Loucy (cell line): ENCODE results near the gene LSP1.

Experiments
- H2AFZ ChIP-seq: fragments of 200-600 bp; sonication (generic); 2 replicates; pipeline ENCODE4 v1.6.0; 2016; ENCODE audit warnings: antibody characterized with exemption, mild to moderate bottlenecking, low read length, moderate library complexity
- H3F3A ChIP-seq: fragments of 200-600 bp; 2 replicates; pipeline ENCODE4 v1.6.0; 2016; ENCODE audit warnings: antibody characterized with exemption, low read depth, mild to moderate bottlenecking
- H3K27me3 ChIP-seq: fragments of 200-600 bp; sonication (generic); 2 replicates; pipeline ENCODE4 v1.6.1; 2014; ENCODE audit warnings: low read length, mild to moderate bottlenecking; ENCODE audit not compliant: insufficient read depth, poor library complexity, severe bottlenecking
- H3K36me3 ChIP-seq: fragments of 200-600 bp; sonication (generic); 2 replicates; pipeline ENCODE4 v1.6.1; 2016; ENCODE audit warnings: low read length; ENCODE audit not compliant: insufficient read depth
- H3K4me1 ChIP-seq: fragments of 200-600 bp; sonication (generic); 2 replicates; pipeline ENCODE4 v1.5.1; 2014; ENCODE audit warnings: low read length, mild to moderate bottlenecking; ENCODE audit not compliant: insufficient read depth, poor library complexity, severe bottlenecking
- H3K4me2 ChIP-seq: fragments of 200-600 bp; sonication (generic); 2 replicates; pipeline ENCODE4 v1.6.0; 2014; ENCODE audit warnings: antibody characterized with exemption, low read length, low read depth, mild to moderate bottlenecking; ENCODE audit not compliant: poor library complexity, severe bottlenecking
- H3K4me3 ChIP-seq: fragments of 200-600 bp; sonication (generic); 2 replicates; pipeline ENCODE4 v1.5.1; 2014; ENCODE audit warnings: low read length, mild to moderate bottlenecking, mixed read lengths; ENCODE audit not compliant: poor library complexity, severe bottlenecking
- H3K79me2 ChIP-seq: fragments of 200-600 bp; sonication (generic); 2 replicates; pipeline ENCODE4 v1.6.1; 2014; ENCODE audit warnings: low read length; ENCODE audit not compliant: insufficient read depth
- H3K9ac ChIP-seq: fragments of 200-600 bp; sonication (generic); 2 replicates; pipeline ENCODE4 v1.6.0; 2014; ENCODE audit warnings: mild to moderate bottlenecking, low read depth, low read length, moderate library complexity; ENCODE audit not compliant: poor library complexity, severe bottlenecking
- H3K9me2 ChIP-seq: fragments of 200-600 bp; sonication (generic); replicated peaks from 2 replicates; pipeline ENCODE4 v1.6.1; 2016; ENCODE audit warnings: low read depth, low read length, mixed read lengths
- H3K9me3 ChIP-seq: fragments of 200-600 bp; sonication (generic); 2 replicates; pipeline ENCODE4 v1.6.1; 2014; ENCODE audit warnings: mild to moderate bottlenecking, antibody characterized with exemption, low read length, low read depth; ENCODE audit not compliant: insufficient read depth
- H4K20me1 ChIP-seq: fragments of 200-600 bp; sonication (generic); 2 replicates; pipeline ENCODE4 v1.6.0; 2014; ENCODE audit warnings: antibody characterized with exemption, low read length, mild to moderate bottlenecking; ENCODE audit not compliant: insufficient read depth, poor library complexity, severe bottlenecking
- CTCF ChIP-seq: fragments of 200-600 bp; sonication (generic); conservative IDR thresholded peaks from 2 replicates; pipeline ENCODE4 v1.5.1; 2014; ENCODE audit warnings: mild to moderate bottlenecking, antibody characterized with exemption, low read length
- EZH2phosphoT487 ChIP-seq: fragments of 200-600 bp; IDR thresholded peaks from 2 replicates; pipeline ENCODE4 v1.6.1; 2018; ENCODE audit warnings: antibody characterized with exemption, mild to moderate bottlenecking, moderate library complexity, borderline replicate concordance

LSP1 gene

GRCh38 chr11:1851468-1852180 lies 1.3 kb upstream of the LSP1 start:
- Histone ChIP-seq H2AFZ (no peak overlapping the region), H3F3A (no peaks in the 10 kb centered on the region), H3K4me2 (peak overlapping the region; percentile 72), H3K36me3 (no peaks in the 10 kb centered on the region), H3K79me2 (peaks cover 38% of the 10 kb centered on the region; the same call in 1 of the 2 replicates), H3K9me2 (no peaks in the 10 kb centered on the region), H3K27me3 (no peaks in the 10 kb centered on the region), H3K9ac (peak overlapping the region; percentile 91), H3K4me1 (peaks cover 10% of the 10 kb centered on the region), H3K4me3 (no peak overlapping the region), H3K9me3 (no peaks in the 10 kb centered on the region), H4K20me1 (no peaks in the 10 kb centered on the region)
- no peak for TF ChIP-seq CTCF
- TF ChIP-seq EZH2phosphoT487, result no peak

- Histone ChIP-seq H2AFZ (peak overlapping the region; percentile 60; the same call in 1 of the 2 replicates), H3K9me3 (no peaks in the 10 kb centered on the region), H3K36me3 (no peaks in the 10 kb centered on the region), H3K79me2 (peaks cover 45% of the 10 kb centered on the region; the same call in 1 of the 2 replicates), H3K4me1 (peaks cover 10% of the 10 kb centered on the region), H3K4me2 (peak overlapping the region; percentile 72), H4K20me1 (peaks cover 6% of the 10 kb centered on the region), H3K4me3 (peak overlapping the region; percentile 78), H3F3A (no peaks in the 10 kb centered on the region), H3K9ac (peak overlapping the region; percentile 91), H3K9me2 (no peaks in the 10 kb centered on the region), H3K27me3 (no peaks in the 10 kb centered on the region)
- no peak for TF ChIP-seq EZH2phosphoT487
- TF ChIP-seq CTCF, result no peak
Observed at GRCh38 chr11:1852271-1852876, 510 bp upstream of the LSP1 start.

- peak overlapping the region; percentile 72 for H3K4me2 ChIP-seq
- H3K4me1 ChIP-seq, result peaks cover 10% of the 10 kb centered on the region
- peak overlapping the region; percentile 91 for H3K9ac ChIP-seq
Observed at GRCh38 chr11:1853376-1854131, 670 bp downstream of the LSP1 start.

More at GRCh38 chr11:1853376-1854131, 670 bp downstream of the LSP1 start:
- peak overlapping the region; percentile 78 for H3K4me3 ChIP-seq
- no peaks in the 10 kb centered on the region for H3K9me2 ChIP-seq
- no peak for TF ChIP-seq EZH2phosphoT487
- TF ChIP-seq CTCF, result no peak
- H3K27me3 ChIP-seq, result no peaks in the 10 kb centered on the region
- peaks cover 7% of the 10 kb centered on the region for H4K20me1 ChIP-seq
- no peaks in the 10 kb centered on the region for H3F3A ChIP-seq
- peak overlapping the region; percentile 60; the same call in 1 of the 2 replicates for H2AFZ ChIP-seq
- H3K9me3 ChIP-seq, result no peaks in the 10 kb centered on the region
- no peaks in the 10 kb centered on the region for H3K36me3 ChIP-seq
- peaks cover 52% of the 10 kb centered on the region; the same call in 1 of the 2 replicates for H3K79me2 ChIP-seq
